ENCODE measurements around the gene ATRIP. TPM values are rescaled to one million over a fixed set of nuclear protein-coding genes. Genes with fewer than 3 reads are reported as not detected.

ATRIP gene
- total RNA-seq, 1 experiment from 2014 or later: 12.6 TPM

- in situ Hi-C loops (cut with HindIII; ENCODE audit: low sequenced_read_pairs): no loop called here
- DNase-seq (ENCODE audit: low spot score): no peak
Observed at GRCh38 chr3:48408823-48409281, 37.7 kb upstream of the ATRIP start.

DNA sequence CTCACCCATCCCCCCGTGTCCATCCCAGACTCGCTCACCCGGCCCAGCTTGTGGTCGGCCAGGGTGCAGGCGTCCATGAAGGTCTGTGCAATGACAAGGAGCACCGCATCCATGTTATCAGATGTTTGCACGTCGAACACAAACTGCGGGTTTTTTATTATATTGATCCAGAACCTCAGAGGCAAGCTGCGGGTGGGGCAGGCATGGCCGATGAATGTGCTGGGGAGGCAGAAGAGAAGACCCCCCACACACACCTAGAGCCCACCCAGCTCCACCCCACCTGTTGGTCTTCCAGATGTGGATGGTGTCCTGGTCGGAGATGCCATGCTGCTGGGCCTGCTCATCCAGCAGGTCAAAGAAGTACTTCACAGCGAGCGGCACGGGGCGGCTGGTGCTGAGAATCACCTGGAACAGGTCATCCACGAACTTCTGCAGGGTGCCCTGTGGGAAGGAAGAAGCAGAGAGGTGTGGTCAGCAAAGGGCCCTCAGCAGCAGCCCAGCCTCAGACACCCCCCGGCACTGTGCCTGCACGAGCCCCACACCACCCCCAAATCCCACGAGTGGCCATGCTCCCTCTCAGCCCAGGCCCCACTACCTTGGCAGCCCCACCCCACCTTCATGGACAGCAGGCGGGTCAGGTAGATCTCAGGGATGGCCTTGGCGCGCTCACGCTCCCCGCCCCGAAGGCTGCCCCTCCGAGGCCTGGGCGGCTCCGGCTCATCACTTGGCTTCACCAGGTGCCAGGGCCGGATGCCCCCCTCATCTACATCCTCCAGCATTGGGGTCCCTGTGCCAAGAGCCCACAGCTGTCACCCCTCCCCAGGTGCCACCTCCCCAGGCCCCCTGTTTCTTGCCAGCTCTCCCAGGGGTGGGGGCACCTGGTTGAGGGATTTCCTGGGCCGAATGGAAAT lies 37.0 kb upstream of the ATRIP start:
- in situ Hi-C loops (cut with HindIII; ENCODE audit: low sequenced_read_pairs): no loop called here
- DNase-seq (ENCODE audit: low spot score): no peak

- in situ Hi-C loops (cut with HindIII; ENCODE audit: low sequenced_read_pairs): no loop called here
- DNase-seq (ENCODE audit: low spot score): no peak
Observed at GRCh38 chr3:48410205-48411040, 36.1 kb upstream of the ATRIP start.

DNA sequence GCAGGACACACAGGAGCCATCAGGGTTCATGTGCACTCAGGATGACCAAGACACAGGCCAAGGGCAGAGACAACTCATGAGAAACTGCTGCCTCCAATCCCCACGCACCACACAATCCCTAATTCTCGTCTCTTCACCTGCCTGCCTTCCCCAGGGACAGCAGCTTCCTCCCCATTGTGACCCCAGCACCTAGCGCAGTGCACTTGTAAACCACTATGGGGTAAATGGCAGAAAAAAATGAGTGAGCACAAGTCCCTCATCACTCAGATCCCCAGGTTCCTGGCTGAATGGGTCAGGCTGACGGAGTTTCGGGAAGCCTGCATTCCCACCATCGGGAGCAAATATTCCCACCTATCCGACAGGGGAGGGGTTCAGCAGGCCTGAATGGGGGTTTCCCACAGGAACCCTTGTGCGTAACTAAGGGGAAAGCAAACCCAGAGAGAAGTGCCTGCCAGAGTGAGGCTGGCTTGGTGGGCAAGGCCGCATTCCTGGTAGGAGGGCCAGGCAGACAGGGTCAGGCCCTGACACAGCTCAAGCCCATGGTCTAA lies 35.4 kb upstream of the ATRIP start:
- no peak for DNase-seq (ENCODE audit: low spot score)
- in situ Hi-C loops (cut with HindIII; ENCODE audit: low sequenced_read_pairs): no loop called here

DNA sequence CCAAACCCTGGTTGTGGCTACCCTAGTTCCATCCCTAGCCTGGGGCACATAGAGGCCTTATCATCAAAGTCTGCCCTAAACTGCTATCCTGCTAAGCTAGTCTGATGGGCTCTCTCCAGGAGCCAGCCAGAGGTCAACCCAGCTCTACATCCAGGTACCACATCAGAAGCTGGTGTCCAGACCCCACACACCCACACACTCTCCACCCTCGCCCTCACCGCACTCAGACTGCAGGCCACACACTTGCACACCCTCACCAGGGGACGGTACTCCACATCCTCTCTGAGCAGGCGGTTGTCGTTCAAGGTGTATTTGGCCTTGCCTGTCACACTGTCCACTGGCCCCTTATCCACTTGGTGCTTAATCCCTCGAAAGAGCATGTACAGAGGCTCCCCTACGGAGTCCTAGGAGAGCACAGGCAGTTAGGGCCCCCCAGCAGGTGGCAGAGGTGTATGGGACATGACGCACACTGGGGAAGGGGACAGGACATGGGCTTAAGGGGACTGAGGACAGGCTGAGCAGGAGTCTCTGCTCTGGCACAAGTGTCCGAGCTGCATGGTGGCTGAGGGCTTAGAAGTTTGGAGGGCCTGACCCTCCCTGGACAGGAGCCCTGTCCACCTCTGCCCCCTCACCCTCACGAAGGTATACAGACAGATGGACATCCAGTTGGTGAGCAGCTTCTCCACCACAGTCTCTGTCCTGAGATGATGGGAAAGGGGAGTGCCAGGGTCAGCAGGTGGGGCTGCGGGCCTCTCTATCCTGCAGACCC lies 34.7 kb upstream of the ATRIP start:
- in situ Hi-C loops (cut with HindIII; ENCODE audit: low sequenced_read_pairs): no loop called here
- no peak for DNase-seq (ENCODE audit: low spot score)

GRCh38 chr3:48412375-48413001 lies 34.0 kb upstream of the ATRIP start:
- in situ Hi-C loops (cut with HindIII; ENCODE audit: low sequenced_read_pairs): no loop called here

DNA sequence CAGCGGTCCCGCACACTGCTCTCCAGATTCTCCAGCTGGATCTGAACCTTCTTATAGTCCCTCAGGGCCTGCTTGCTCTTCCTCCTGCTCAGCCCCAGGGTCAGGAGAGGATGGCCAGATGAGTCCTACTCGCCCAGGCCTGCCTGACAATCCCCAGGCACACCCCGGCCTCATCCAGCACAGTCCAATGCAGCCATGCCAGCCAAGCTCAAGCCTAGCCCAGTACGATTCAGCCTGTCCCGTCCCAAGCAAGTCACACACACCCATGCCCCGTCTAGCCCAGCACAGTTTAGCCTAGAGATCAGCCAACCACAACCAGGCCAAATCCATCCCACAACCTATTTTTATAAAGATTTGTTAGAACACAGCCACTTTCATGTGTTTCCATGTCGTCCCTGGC lies 33.5 kb upstream of the ATRIP start:
- in situ Hi-C loops (cut with HindIII; ENCODE audit: low sequenced_read_pairs): no loop called here
- no peak for DNase-seq (ENCODE audit: low spot score)

More at GRCh38 chr3:48412375-48413001, 34.0 kb upstream of the ATRIP start:
- DNase-seq (ENCODE audit: low spot score): no peak

DNA sequence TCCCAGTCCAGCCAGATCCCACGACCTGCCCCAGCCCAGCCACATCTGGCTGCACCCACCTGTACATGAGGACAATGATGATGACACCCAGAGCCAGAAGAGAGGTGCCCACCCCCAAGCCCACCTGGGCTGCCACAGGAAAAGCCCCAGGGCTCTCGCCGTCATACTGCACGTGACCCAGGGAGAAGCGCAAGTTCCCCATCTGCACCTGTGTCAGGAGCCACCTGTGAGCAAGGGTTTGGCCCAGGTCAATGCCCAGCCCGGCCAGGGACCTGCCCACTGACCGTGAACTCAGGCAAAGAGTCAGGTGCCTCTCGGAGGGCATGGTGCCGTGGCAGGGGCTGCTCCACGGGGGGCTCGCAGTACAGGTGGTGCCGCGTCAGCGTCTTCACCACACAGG lies 32.9 kb upstream of the ATRIP start:
- in situ Hi-C loops (cut with HindIII; ENCODE audit: low sequenced_read_pairs): no loop called here
- DNase-seq (ENCODE audit: low spot score): no peak

DNA sequence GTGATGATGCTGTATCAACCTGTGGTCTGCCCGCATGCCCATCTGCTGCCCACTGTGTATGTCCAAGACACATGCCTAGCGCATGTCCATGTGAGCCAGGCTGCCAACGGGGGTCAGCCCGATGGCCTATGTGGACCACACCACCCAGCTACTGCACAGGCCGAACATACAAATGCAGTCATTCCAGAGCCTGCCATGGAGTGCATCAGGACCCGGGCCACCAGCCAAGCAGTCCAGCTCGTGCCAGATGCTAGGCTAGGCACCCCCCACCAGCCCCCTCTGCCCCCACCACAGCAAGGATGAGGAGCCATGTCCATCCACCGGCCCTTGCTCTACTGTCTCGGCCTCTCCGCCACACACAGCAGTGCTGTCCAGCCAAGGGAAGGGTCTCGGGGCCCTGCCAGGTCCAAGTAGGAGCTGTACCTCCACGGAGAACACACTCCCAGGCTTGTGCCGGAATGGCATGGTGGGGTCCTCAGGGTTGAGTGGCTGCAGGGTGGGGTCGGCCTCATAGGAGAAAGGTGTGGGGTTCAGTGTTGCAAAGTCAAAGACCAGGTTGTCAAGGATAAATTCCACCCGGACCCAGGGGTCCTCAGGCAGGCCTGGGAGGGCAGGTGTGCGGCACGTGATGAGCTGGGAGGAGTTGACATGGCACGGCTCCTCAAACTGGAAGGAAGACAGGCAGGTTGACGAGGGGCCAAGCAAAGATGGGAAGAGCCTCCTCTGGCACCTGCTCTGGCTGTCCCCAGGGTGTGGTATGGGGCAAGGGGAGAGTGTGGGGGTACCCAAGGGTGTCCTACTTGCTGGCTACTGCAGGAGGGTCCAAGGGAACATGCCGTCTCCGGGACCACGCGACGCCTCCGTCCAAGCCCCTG lies 31.9 kb upstream of the ATRIP start:
- DNase-seq (ENCODE audit: low spot score): no peak
- in situ Hi-C loops (cut with HindIII; ENCODE audit: low sequenced_read_pairs): no loop called here

DNA sequence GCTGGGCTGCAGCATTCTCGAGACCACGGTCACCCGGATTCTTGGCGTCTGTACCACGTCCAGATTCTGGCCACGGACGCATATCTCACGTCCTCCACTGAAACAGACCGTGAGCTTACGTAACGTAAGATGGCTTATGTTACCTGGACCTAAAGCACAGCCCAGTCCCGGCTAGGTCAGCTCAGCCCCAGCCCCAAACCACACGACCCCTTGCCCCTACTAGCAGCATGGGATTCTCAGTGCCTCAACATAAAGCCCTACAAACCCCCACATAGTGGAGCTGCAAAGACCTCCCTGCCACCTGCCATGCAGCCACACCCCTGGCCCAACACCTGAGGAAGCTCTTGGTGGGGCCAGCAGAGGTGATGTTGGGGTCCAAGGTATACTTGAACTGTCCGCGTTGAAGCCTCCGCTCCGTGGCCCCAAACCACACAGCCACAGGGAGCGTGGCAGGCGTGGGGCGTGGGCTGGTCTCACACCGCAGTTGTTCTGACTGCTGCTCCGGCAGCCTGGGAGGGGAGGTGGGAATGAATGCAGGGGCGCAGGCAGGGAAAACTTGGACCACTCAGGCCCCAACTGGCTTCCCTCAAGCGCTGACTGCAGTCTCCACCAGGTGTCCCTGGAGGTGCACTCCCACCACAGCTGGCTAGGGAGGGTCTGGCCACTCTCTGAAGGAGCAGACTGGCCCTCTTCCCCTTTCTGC lies 31.1 kb upstream of the ATRIP start:
- DNase-seq (ENCODE audit: low spot score): no peak
- in situ Hi-C loops (cut with HindIII; ENCODE audit: low sequenced_read_pairs): no loop called here

DNA sequence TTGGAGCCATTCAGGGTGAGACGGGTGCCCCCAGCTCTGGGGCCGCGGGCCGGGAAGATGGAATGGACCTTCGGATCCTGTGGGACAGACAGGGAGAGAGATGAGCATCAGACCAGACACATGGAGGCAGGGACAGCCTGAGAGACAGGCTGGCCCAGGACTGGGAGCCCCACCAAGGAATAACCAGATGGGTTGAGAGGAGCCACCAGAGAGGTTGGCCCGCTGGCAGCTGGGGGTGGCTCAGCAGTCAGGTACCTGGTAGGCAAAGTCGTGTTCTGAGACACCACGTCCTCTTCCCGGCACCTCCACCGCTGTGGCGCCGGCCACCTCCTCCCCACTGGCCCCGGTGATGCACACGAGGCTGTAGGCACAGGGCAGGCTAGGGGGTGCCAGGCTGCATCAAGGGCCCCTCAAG lies 30.4 kb upstream of the ATRIP start:
- no peak for DNase-seq (ENCODE audit: low spot score)
- in situ Hi-C loops (cut with HindIII; ENCODE audit: low sequenced_read_pairs): no loop called here

DNA sequence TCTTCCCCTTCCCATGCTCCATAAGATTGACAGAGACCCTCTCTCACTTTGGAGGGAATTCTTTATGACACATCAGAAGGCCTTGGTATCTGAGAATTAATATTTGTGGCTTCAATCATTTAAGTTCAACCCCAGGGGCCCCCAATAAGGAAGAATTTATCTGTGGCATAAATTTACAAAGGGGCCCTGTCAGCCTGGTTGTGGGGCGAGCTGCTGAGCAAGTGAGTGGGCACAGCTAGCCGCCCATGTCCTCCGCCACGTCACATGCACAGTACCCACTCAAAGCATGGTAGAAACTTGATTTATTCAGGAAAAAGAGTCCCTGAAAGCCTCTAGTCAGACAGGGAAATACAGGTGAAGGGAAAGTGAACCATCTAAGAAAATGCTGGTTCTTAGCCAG lies 30.0 kb upstream of the ATRIP start:
- in situ Hi-C loops (cut with HindIII; ENCODE audit: low sequenced_read_pairs): no loop called here
- DNase-seq (ENCODE audit: low spot score): no peak

GRCh38 chr3:48417529-48418108 lies 28.9 kb upstream of the ATRIP start:
- no peak for DNase-seq (ENCODE audit: low spot score)
- in situ Hi-C loops (cut with HindIII; ENCODE audit: low sequenced_read_pairs): no loop called here

GRCh38 chr3:48418140-48418539 lies 28.4 kb upstream of the ATRIP start:
- no peak for DNase-seq (ENCODE audit: low spot score)
- in situ Hi-C loops (cut with HindIII; ENCODE audit: low sequenced_read_pairs): no loop called here

DNA sequence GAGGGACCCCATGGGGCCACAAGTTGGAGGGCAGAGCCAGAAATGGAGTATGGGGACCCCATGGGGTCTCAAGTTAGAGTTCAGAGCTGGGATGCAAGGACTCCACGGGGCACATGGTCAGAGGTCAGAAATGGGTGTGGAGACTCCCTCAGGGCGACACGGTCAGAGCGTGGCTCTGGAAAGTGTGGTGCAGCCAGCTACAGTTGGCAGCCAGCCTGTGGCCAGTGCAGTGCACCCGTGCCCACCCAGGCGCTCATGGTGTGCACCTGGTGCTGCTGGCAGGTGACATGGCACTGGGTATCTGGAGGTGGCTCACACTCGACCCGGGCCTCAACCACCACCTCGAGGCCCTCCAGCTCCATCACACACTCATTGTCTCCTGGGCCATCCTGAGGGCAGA lies 27.9 kb upstream of the ATRIP start:
- in situ Hi-C loops (cut with HindIII; ENCODE audit: low sequenced_read_pairs): no loop called here
- no peak for DNase-seq (ENCODE audit: low spot score)

GRCh38 chr3:48419149-48419548 lies 27.4 kb upstream of the ATRIP start:
- in situ Hi-C loops (cut with HindIII; ENCODE audit: low sequenced_read_pairs): no loop called here

DNA sequence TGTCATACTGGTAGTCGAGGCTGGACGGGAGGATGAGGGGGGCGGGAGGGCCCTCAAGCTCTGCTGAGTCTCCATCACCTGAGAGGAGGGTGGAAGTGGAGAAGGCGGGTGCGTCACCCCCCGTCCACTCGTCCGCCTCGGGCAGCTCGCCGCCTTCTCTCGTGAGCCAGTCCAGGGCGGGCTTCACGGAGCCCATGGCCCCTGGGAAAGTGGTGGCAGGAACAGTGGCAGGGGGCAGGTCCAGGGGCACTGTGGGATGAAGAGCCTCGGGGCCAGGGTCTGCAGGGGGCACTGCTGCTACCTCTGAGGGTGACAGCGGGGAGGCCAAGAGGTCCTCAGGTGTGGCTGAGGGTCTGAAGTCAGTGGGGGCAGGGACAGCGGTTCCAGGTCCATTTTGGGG lies 26.9 kb upstream of the ATRIP start:
- in situ Hi-C loops (cut with HindIII; ENCODE audit: low sequenced_read_pairs): no loop called here
- DNase-seq (ENCODE audit: low spot score): no peak

More at GRCh38 chr3:48419149-48419548, 27.4 kb upstream of the ATRIP start:
- no peak for DNase-seq (ENCODE audit: low spot score)
